WTC11 (cell line): Measurements from ENCODE around the gene CNDP2.

Experiments
- ATF2 ChIP-seq: sonication (generic); formaldehyde crosslinking; IDR thresholded peaks from 2 replicates; pipeline ENCODE4 v1.8.1; 2022; ENCODE audit warnings: low read depth, missing genetic modification reagents, borderline replicate concordance
- CREB1 ChIP-seq: sonication (generic); formaldehyde crosslinking; IDR thresholded peaks from 2 replicates; pipeline ENCODE4 v1.8.0; 2023; ENCODE audit warnings: mild to moderate bottlenecking, missing genetic modification reagents
- ELF4 ChIP-seq: sonication (generic); formaldehyde crosslinking; IDR thresholded peaks from 2 replicates; pipeline ENCODE4 v1.8.1; 2022; ENCODE audit warnings: low read depth, mild to moderate bottlenecking, moderate library complexity, missing genetic modification reagents
- FOXK1 ChIP-seq: sonication (generic); formaldehyde crosslinking; IDR thresholded peaks from 2 replicates; pipeline ENCODE4 v1.8.0; 2022; ENCODE audit warnings: mild to moderate bottlenecking, moderate library complexity, missing genetic modification reagents
- IRF2 ChIP-seq: sonication (generic); formaldehyde crosslinking; IDR thresholded peaks from 2 replicates; pipeline ENCODE4 v1.8.0; 2022; ENCODE audit warnings: low read depth, missing genetic modification reagents, borderline replicate concordance
- JAZF1 ChIP-seq: fragments of 250-450 bp; sonication (Bioruptor Pico); IDR thresholded peaks from 2 replicates; pipeline ENCODE4 v1.9.0; 2021; ENCODE audit warnings: moderate library complexity, mild to moderate bottlenecking, inconsistent platforms
- RELA ChIP-seq: sonication (generic); formaldehyde crosslinking; IDR thresholded peaks from 2 replicates; pipeline ENCODE4 v1.8.1; 2022; ENCODE audit warnings: missing genetic modification reagents, mild to moderate bottlenecking, borderline replicate concordance
- TF ChIP-seq, protein P1 (sequence below): fragments of 200-600 bp; IDR thresholded peaks from 2 replicates; pipeline ENCODE4 v1.8.0; 2022; ENCODE audit warnings: antibody characterized with exemption
- TF ChIP-seq, protein P2 (sequence below): sonication (generic); formaldehyde crosslinking; IDR thresholded peaks from 2 replicates; pipeline ENCODE4 v1.8.1; 2023; ENCODE audit warnings: mild to moderate bottlenecking, missing genetic modification reagents, moderate library complexity

DNA sequence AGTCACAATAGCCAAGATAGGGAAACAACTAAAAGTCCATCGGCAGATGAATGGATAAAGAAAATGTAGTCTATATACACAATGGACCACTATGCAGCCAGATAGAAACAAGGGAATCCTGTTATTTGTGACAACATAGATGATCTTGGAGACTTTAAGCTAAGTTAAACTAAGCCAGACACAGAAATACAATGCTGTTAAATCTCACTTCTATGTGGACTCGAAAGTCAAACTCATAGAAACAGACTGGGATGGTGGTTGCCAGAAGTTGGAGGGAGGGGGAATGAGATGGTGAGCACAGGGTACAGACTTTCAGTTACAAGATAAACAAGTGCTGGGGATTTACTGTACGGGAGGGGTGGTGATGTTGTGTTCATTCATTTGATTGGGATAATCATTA is 32.8 kb downstream of the CNDP2 start:
- no peak for TF ChIP-seq IRF2 (CRISPR knock-in tag)
- TF ChIP-seq, protein P1, sequence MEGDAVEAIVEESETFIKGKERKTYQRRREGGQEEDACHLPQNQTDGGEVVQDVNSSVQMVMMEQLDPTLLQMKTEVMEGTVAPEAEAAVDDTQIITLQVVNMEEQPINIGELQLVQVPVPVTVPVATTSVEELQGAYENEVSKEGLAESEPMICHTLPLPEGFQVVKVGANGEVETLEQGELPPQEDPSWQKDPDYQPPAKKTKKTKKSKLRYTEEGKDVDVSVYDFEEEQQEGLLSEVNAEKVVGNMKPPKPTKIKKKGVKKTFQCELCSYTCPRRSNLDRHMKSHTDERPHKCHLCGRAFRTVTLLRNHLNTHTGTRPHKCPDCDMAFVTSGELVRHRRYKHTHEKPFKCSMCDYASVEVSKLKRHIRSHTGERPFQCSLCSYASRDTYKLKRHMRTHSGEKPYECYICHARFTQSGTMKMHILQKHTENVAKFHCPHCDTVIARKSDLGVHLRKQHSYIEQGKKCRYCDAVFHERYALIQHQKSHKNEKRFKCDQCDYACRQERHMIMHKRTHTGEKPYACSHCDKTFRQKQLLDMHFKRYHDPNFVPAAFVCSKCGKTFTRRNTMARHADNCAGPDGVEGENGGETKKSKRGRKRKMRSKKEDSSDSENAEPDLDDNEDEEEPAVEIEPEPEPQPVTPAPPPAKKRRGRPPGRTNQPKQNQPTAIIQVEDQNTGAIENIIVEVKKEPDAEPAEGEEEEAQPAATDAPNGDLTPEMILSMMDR: no peak
- TF ChIP-seq ATF2 (CRISPR knock-in tag): no peak
- no peak for TF ChIP-seq RELA
- TF ChIP-seq FOXK1 (CRISPR knock-in tag): no peak
- no peak for TF ChIP-seq ELF4 (CRISPR knock-in tag)
- TF ChIP-seq, protein P2, sequence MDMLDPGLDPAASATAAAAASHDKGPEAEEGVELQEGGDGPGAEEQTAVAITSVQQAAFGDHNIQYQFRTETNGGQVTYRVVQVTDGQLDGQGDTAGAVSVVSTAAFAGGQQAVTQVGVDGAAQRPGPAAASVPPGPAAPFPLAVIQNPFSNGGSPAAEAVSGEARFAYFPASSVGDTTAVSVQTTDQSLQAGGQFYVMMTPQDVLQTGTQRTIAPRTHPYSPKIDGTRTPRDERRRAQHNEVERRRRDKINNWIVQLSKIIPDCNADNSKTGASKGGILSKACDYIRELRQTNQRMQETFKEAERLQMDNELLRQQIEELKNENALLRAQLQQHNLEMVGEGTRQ (CRISPR knock-in tag): no peak
- no peak for TF ChIP-seq JAZF1 (CRISPR knock-in tag)
- TF ChIP-seq CREB1 (CRISPR knock-in tag): no peak
